Spleen (tissue), 7 donors: ENCODE results near the gene LTBP1.

Experiments
- CTCF ChIP-seq, 11 experiments: fragments of 200-600 bp in 7 of 11; fragments of 450-650 bp in 4 of 11; sonication (generic) in 4 of 11; IDR thresholded peaks in 8 of 11; conservative IDR thresholded peaks in 3 of 11; 1 replicate in 7 of 11; 2 replicates in 4 of 11; pipeline versions ENCODE4 v1.4.0 to v1.8.0; 2016 to 2021; ENCODE audit warnings: antibody characterized with exemption in 11 of 11, inconsistent platforms in 4 of 11, mild to moderate bottlenecking in 1 of 11
- POLR2A ChIP-seq, 3 donors: fragments of 450-650 bp; IDR thresholded peaks; one replicate each; pipeline ENCODE4 v1.5.1; 2017; ENCODE audit warnings: antibody characterized with exemption in 3 of 3, mild to moderate bottlenecking in 1 of 3
- POLR2AphosphoS5 ChIP-seq, 3 donors: sonication (generic); formaldehyde crosslinking; IDR thresholded peaks; one replicate each; pipeline ENCODE4 v1.5.1; 2017; ENCODE audit warnings: antibody characterized with exemption in 3 of 3
- donor health status: DM: no; HTN: no; CAD: no; lungs with moderate emphysema.
- donor health status: DM: no; HTN: no; CAD: no.
- donor health status: DM: no; HTN: no; CAD: no.

- no peak for TF ChIP-seq POLR2A (IDR thresholded peaks at IDR 0.05)
- TF ChIP-seq CTCF (IDR thresholded peaks at IDR 0.05 in 8 of 11, conservative IDR thresholded peaks at IDR 0.05 in 3 of 11) = no peak
- TF ChIP-seq POLR2AphosphoS5 (IDR thresholded peaks at IDR 0.05) = no peak
Measured at GRCh38 chr2:33377048-33377447, 430.3 kb downstream of the LTBP1 start.
